ENCODE results near the gene PSPN. TPM values are rescaled to one million over a fixed set of nuclear protein-coding genes. Genes with fewer than 3 reads are reported as not detected.

PSPN gene, protein sequence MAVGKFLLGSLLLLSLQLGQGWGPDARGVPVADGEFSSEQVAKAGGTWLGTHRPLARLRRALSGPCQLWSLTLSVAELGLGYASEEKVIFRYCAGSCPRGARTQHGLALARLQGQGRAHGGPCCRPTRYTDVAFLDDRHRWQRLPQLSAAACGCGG
- total RNA-seq (2022; extraction: Qiagen RNA extraction; ENCODE audit: low read depth) = 0.80 to 1.2 TPM (median 0.86 TPM) in 5 replicates

DNA sequence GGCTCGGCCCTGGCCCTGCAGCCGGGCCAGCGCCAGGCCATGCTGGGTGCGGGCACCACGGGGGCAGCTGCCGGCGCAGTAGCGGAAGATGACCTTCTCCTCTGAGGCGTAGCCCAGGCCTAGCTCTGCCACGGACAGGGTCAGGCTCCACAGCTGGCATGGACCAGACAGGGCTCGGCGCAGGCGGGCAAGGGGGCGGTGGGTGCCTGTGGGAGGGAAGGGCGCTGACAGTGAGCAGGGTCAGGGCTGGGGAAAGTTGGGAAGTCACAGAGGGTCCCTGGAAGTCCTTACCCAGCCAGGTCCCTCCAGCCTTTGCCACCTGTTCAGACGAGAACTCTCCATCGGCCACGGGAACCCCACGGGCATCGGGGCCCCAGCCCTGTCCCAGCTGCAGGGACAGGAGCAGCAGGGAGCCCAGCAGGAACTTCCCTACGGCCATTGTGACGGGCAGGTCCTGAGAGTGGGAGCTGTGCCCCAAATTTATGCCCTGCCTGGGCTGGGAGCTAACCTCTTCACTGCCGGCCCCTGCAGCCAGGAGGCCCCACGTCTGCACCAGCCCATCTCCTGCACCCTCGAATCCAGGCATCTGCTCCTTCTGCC is at the start of gene PSPN:
PSPN (minus strand) TSS at position 523 of the 600 bp plus-strand sequence; CDS start at position 439, 84 bp downstream.

DNA sequence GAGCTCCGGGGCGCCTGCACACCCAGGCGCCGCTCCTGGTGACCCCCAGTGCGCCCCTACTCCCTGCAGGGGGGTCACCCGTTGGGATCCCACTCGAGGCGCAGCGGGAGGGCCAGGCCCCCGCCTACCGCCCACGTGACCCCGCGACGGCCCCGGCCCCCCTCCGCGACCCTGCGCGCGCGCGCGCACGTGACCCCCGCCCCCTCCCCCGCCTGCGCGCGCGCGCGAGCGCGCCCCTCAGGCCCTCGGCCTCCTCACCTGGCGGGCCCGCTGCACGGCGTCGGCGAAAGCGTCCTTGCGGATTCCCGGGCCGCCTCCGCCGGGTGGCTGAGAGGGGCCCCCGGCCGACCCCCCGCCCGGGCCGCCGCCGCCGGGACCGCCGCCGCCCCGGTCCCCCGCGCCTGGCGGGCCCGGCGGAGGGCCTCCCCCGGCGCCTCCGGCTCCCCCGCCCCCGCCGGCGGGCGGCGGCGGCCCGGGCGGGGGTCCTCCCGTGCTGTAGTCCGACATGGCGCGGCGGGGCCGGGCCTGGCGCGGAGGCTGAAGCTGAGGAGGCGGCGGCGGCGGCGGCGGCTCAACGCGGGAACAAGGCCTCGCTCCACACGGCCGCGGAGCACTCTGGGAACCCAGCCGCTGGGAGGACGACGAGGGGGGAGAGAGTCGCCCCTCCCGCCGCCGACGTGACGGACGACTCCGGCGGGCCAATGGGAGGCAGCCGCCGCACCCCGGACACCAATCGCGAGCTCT is 48.6 kb upstream of the PSPN start, which contains the start of gene KHSRP:
KHSRP (minus strand) TSS at position 617 of the 744 bp plus-strand sequence; CDS start at position 507, 110 bp downstream.

DNA sequence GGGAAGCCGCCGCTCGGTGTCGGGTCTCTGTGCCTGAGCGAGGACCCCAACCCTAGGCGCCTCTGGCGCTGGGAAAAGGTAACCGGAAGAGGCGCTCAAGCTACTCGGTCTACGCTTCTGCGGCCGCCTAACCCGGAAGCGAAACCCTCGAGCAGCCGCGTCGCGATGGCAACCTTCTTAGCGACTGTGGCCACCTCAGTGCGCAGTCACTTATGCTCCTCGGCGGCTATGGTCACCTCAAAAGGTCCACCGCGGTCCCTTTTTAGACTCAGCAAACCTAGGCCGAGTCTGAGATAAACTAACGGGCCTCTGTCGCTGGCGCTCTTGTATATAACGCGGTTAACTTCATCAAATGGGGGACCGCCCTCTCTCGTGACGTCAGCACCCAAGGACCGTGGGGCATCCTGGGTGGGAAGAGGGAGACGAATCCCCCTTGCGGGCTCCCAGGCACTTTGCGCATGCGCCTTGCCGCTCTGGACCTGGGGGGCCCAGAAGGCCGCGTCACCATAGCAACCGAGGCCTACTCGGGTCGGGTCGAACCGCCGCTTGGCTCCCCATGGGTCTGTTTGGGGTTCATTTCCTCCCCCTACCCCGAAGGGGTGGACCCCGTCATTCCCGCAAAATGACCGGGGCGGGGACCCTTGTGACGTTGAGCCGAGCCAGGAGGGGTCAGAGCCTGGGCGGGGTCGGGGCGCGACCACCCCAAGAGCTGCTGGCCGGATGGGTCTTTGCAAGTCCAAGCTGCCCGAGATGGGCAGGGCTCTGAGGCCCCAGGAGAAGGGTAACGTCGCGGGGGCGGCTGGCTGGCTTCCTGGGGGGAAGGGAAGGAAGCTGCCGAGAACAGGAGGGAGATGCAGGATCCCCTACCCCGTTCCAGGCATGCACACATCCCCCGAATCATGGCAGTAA is 17.6 kb upstream of the PSPN start, which contains the start of gene GTF2F1:
GTF2F1 (minus strand) TSS at position 91 of the 909 bp plus-strand sequence. CDS start 169 bp downstream, outside the sequence.

DNA sequence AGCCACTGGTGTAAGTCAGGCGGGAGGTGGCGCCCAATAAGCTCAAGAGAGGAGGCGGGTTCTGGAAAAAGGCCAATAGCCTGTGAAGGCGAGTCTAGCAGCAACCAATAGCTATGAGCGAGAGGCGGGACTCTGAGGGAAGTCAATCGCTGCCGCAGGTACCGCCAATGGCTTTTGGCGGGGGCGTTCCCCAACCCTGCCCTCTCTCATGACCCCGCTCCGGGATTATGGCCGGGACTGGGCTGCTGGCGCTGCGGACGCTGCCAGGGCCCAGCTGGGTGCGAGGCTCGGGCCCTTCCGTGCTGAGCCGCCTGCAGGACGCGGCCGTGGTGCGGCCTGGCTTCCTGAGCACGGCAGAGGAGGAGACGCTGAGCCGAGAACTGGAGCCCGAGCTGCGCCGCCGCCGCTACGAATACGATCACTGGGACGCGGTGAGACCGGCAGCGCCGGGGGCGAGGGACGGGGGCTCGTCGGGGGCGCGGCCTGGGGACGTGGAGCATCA is 3.1 kb downstream of the PSPN start, which contains the start of gene ALKBH7:
ALKBH7 (plus strand) TSS at position 201 of the 502 bp plus-strand sequence; CDS start at position 228, 27 bp downstream.

DNA sequence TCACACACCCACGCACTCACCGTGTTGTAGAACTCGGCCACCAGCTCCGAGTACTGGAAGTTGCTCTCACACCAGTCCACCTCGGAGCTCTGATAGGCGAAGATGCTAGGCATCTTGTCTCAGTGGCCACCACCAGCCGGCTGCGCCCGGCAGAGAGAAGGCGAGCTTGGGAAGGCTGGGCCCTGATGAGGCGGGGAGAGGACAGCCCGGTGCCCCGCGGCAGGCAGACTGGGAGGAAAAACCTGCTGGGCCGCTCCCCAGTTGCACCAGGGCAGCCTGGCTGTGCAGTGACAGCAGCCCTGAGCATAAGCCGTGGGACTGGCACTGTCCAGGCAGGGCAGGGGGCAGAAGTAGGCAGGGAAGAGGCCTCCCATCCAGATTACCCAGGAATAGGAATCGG is 42.3 kb downstream of the PSPN start, which contains the start of gene ACER1:
ACER1 (minus strand) TSS at position 174 of the 400 bp plus-strand sequence; CDS start at position 113, 61 bp downstream.

Other genes with a start within 250 kb of the PSPN start
- not detected in 5 replicates for gene ACSBG2, start 240.3 kb downstream of the PSPN start, total RNA-seq (2022; extraction: Qiagen RNA extraction; ENCODE audit: low read depth)
- 17.5 to 22.7 TPM (median 21.5 TPM) in 5 replicates for gene MLLT1, start 96.0 kb downstream of the PSPN start, total RNA-seq (2022; extraction: Qiagen RNA extraction; ENCODE audit: low read depth)
- gene ACER1, start 42.3 kb downstream of the PSPN start, total RNA-seq (2022; extraction: Qiagen RNA extraction; ENCODE audit: low read depth) = not detected in 5 replicates
- 48.7 to 70.1 TPM (median 69.6 TPM) in 5 replicates for gene CLPP, start 14.4 kb downstream of the PSPN start, total RNA-seq (2022; extraction: Qiagen RNA extraction; ENCODE audit: low read depth)
- 15.3 to 39.4 TPM (median 38.1 TPM) in 5 replicates for gene ALKBH7, start 3.1 kb downstream of the PSPN start, total RNA-seq (2022; extraction: Qiagen RNA extraction; ENCODE audit: low read depth)
- 56.8 to 65.9 TPM (median 61.0 TPM) in 5 replicates for gene GTF2F1, start 17.2 kb upstream of the PSPN start, total RNA-seq (2022; extraction: Qiagen RNA extraction; ENCODE audit: low read depth)
- 202 to 221 TPM (median 211 TPM) in 5 replicates for gene KHSRP, start 48.9 kb upstream of the PSPN start, total RNA-seq (2022; extraction: Qiagen RNA extraction; ENCODE audit: low read depth)
- gene SLC25A41, start 57.8 kb upstream of the PSPN start, total RNA-seq (2022; extraction: Qiagen RNA extraction; ENCODE audit: low read depth) = 0.11 to 0.17 TPM (median 0.16 TPM) in 4 of 5 replicates, not detected in the other
- gene SLC25A23, start 83.9 kb upstream of the PSPN start, total RNA-seq (2022; extraction: Qiagen RNA extraction; ENCODE audit: low read depth) = 16.8 to 20.1 TPM (median 19.6 TPM) in 5 replicates
- gene CRB3, start 88.3 kb upstream of the PSPN start, total RNA-seq (2022; extraction: Qiagen RNA extraction; ENCODE audit: low read depth) = 4.1 to 5.0 TPM (median 4.5 TPM) in 5 replicates
- 0.19 to 0.30 TPM (median 0.27 TPM) in 5 replicates for gene DENND1C, start 105.9 kb upstream of the PSPN start, total RNA-seq (2022; extraction: Qiagen RNA extraction; ENCODE audit: low read depth)
- 5.0 to 6.5 TPM (median 6.4 TPM) in 5 replicates for gene TUBB4A, start 126.4 kb upstream of the PSPN start, total RNA-seq (2022; extraction: Qiagen RNA extraction; ENCODE audit: low read depth)
- 4.1 to 9.2 TPM (median 7.2 TPM) in 5 replicates for gene TNFSF9, start 155.1 kb upstream of the PSPN start, total RNA-seq (2022; extraction: Qiagen RNA extraction; ENCODE audit: low read depth)
- 14.3 to 26.7 TPM (median 23.4 TPM) in 5 replicates for gene CD70, start 215.2 kb upstream of the PSPN start, total RNA-seq (2022; extraction: Qiagen RNA extraction; ENCODE audit: low read depth)

All from A549 treated with CpdA at 1 μM for 4 hours (cell line).